ENCODE data around the gene DMD.

DNA sequence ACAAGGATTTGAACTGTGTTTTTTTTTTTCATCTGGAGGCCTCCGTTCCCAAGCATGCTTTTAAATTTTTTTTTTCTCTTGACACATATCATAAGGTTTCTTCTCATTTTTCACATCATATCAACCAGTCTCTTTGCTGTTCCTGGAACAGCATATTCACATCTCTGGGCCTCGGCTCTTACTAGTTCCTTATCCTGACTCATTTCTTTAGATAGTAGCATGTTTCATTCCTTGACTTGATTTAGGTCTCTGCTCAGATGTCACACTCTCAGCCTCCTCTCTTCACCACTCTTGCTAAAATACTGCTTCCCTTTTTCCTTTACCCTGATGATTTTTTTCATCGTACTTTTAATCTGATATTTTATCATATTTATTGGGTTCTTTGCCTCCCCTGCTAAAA is 1163.1 kb downstream of the DMD start:
- TF ChIP-seq, protein P1, sequence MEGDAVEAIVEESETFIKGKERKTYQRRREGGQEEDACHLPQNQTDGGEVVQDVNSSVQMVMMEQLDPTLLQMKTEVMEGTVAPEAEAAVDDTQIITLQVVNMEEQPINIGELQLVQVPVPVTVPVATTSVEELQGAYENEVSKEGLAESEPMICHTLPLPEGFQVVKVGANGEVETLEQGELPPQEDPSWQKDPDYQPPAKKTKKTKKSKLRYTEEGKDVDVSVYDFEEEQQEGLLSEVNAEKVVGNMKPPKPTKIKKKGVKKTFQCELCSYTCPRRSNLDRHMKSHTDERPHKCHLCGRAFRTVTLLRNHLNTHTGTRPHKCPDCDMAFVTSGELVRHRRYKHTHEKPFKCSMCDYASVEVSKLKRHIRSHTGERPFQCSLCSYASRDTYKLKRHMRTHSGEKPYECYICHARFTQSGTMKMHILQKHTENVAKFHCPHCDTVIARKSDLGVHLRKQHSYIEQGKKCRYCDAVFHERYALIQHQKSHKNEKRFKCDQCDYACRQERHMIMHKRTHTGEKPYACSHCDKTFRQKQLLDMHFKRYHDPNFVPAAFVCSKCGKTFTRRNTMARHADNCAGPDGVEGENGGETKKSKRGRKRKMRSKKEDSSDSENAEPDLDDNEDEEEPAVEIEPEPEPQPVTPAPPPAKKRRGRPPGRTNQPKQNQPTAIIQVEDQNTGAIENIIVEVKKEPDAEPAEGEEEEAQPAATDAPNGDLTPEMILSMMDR (conservative IDR thresholded peaks at IDR 0.05 in 1 of 2, IDR thresholded peaks at IDR 0.05 in 1 of 2; ENCODE audit: low read depth in 1 of 2, low read length in 2 of 2), result no peak
- TF ChIP-seq EZH2 (IDR thresholded peaks at IDR 0.05; ENCODE audit: low read length, missing control alignments), result no peak
